Cerebellar cortex (tissue), 1 donor: ENCODE measurements around the gene EFNA5.
"Not testable (repeated sequence)": the region's sequence is repeated elsewhere in the genome, so short reads cannot be mapped to it uniquely, and the experiment has no call there.

Source experiments
- DNase-seq: peaks from one replicate; pipeline ENCODE4 v3.0.0-alpha.2; 2015; ENCODE audit warnings: low spot score

EFNA5 gene

DNA sequence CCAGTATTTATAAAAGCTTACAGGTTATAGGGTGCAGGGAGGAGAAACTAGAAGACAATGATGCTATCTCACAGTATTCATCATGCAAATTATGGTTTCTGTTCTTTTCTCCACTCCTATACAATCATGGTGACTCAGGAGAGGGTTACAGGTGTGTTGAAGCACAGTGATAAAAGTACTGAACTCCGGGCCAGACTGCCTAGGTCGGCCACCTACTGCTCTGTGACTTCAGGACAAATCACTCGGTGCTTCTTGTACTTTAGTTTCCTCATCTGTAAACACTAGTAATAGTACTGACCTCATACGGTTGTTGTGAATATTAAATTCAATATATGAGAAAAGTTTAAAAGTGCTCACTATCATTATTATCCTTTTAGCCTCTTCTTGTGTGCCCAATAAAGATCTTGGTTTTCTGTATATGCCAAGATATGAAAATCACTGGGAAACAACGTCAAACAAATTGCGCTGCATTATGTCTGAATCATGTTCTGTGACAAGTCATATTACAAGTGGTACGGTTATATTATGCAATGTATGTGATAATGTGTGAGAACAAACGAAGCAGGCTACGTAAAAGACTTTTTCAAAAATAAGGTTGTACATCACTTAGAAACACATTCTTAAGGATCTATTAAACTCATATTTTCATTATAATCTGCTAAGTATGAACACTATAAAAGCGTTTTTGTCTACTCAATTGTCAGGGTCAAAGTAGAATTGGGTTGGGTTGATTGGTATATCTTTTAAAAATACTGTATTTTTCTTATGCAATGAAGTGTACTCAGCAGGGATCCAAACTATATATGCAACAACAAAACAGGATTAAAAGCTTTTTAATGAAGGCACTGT is 153.3 kb downstream of the EFNA5 start:
- no peak for DNase-seq

DNA sequence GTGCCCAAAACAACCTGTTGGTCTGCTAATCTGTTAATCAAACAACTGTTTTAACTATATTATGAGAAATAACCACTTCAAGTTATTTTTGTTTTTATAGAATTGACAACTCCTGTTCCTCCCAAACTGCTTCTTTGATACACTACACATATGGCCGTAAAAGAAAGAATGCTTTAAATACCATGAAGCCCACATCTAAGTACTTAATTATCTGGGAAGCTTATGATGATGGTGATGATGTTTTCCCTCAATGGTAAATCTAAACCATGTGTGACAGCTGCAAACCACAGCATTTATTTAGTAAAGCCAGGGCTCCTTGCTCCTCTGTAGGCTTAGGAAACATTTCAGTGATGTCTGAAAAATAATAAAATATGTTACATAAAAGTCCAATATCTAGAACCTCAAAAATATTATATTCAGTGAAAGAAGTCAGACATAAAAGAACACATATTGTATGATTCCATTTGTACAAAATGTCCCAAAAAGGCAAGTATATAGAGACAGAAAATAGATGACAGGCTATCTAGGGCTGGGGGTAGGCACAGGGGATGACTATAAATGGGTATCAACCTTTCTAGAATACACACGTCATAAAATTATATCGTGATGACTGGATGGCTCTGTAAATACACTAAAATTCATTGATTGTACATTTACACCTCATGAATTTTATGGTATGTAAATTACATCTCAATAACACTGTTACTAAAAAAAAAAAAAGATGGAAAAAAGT is 154.1 kb downstream of the EFNA5 start:
- DNase-seq = no peak

DNA sequence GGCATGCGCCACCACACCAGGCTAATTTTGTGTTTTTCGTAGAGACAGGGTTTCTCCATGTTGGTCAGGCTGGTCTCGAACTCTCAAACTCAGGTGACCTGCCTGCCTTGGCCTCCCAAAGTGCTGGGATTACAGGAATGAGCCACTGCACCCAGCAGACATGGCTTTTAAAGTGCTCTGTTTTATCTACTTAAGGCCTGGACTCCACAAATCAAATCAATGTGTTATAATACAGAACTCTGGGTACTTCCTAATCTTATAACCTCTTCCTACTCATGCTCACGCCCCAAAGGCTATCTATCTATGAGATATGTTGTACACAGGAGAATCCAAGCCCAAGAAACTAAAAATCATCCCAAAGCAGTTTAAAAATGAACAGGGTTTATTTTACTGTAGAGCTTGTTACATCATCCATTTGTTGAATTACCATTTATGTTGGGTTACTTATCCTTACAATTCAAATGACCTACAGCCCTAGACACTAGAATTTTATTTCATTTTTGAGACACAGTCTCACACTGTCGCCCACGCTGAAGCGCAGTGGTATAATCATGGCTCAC is 155.1 kb downstream of the EFNA5 start:
- no peak for DNase-seq

DNA sequence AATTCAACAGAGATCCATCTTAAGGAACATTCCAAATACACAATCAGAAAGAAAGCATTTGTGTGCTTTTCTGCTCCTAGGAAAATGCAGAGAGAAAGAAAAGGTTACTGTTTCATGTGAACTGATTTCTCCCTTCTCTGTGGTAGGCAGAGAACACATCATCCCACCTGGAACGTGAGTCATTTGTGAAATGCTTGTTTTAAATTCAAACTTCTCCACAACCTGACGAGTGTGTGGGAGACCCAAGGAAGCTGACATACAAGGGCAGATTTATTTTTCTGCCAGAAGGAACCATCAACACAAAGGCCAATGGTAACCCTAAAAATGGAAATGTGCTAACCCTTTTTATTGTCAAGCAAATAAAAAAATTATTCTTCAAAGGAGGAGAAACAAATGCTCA is 156.4 kb downstream of the EFNA5 start:
- DNase-seq = no peak

DNA sequence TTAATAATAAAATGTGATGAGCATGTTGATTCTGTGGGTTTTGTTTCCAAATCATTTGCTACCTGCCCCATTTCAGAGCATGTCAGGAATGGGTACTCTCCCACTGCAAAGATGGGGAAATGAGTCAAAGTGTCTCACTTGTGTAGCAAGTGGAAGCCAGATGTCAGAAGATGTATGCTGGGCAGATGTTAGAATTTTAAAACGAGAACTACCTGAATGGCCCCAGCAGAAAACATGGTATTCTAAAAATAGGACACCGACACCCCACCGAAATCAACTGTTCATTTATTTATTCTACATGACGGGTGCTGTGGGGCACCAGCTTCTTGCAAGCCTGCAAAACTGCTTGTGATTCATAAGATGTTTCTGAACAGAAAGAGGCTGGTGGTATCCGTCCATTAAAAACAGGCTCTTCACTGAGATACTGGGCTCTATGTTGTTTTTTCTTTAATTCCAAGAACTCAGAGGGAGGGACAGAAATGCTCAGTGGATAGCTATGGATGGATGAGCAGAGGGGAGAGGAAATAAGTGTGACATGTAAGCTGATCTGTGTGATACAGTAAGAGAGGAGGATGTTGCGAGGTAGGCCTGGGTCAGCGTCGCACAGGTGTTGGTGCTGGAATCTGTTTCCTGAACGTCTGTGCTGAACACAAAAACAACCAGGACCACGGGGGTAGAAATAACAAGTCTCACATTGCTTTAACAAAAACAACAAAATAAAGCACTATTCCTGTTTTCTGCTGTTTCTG is 157.2 kb downstream of the EFNA5 start:
- no peak for DNase-seq

DNA sequence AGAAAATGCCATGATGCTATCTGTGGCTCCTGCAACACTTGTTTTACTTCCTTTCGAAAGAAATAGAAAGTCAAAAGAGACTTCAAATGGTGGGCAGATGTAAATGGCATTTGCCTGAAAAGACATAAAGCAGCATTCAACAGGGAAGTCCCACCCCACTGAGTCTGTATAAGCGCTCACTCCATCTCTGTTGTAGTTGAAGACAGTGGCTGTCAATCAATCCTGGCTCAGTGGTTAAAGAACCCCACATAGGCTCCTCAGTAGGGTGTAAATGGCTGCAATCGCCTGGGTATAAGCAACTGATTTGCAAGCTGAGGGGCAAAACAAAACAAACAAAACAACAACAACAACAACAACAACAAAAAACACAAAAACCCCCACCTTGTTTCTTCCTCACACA is 158.7 kb downstream of the EFNA5 start:
- no peak for DNase-seq

DNA sequence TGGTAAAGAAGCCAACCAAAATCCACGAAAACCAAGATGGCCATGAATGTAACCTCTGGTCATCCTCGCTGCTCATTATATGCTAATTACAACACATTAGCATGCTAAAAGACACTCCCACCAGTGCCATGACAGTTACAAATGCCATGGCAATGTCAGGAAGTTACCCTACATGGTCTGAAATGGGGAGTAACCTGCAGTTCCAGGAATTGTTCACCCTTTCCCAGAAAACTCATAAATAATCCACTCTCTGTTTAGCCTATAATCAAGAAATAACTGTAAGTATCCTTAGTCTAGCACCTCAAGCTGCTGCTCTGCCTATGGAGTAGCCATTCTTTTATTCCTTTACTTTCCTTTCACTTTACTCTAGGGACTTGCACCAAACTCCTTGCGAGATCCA is 160.6 kb downstream of the EFNA5 start:
- DNase-seq = no peak

DNA sequence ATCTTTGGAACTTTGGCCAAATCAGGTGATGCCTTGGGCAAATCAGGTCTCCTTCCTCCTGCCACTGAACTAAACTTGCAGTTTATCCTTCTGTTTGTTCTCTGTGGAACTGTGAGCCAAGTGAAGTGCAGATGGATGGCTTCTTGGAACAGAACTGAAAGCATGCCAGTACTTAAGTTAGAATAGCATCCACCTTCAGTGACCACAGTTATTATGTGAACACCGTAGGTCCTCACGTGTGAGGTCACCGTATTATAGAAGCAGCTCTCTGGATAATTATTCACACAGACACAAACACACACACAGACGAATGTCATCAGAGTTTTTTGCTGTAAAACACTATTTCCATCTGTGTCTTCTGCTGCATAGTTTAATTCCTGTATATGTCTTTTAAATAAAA is 162.6 kb downstream of the EFNA5 start:
- no peak for DNase-seq

DNA sequence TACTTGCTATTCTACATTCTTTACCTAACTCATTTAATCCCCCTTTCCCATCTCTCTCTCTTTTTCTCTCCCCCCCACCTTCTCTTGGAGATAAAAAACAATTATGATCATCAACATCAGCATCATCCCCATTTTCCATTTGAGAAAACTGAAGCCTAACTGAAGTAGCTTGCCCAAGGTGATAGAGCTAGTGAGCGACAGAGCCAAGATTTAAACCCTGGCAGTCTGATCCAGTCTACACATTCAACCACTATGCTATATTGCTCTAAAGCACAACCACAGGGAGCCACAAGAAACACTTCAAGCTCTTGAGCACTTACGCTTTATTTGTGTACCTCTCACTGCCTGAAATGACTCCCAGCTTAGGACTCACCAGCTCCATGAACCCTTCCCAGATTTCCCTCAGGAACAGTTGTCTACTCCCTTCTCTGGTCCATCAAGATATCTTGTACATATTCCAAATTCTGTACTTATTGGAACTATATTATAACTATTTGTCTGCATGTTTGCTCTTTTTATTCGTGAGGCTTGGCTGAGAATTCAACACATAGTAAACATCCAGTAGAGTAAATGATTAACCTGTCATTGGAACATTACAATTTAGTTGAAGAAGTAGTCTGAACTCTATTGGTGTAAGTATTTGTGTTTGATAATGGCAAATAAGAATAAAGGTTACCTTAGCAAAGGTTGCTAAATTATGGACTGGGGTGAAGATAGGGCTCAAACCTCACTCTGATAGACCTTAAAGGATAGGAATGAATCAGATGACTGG is 164.8 kb downstream of the EFNA5 start:
- no peak for DNase-seq

DNA sequence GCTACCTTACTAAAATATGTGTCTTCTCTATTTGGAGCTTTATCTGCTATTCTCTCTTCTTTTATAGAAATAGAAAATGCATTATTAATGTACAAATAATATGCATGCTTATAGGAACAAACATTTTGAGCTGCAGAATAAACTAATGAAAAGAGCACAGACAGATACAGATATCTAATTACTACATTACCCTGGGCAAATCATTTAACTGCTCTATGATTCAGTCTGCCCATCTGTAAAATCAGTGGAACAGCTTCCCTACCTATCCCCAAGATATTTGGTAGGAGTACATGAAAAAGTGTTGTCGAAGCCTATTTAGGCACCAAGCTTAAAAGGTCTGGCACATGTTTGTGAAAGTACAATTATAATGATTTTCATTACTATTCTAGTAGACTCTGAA is 166.3 kb downstream of the EFNA5 start:
- DNase-seq = no peak

DNA sequence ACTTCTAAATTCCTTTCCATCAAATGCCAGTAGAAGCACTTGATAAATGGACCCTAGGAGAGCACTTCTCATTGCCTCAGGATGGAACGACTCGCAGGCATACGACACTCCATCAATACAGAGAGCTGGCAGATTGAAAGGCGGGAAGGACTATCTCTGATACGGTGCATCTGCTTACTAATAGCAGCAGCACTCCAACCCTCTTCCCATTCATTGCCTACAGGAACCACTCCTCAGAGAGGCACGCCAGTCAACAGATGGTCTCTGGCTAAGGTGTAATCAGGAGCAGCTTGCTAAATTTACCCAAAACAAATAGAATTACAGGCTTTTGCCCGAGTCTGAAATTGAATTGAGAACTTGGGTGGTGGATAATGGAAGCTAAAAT is 168.1 kb downstream of the EFNA5 start:
- DNase-seq = peak; percentile 76

DNA sequence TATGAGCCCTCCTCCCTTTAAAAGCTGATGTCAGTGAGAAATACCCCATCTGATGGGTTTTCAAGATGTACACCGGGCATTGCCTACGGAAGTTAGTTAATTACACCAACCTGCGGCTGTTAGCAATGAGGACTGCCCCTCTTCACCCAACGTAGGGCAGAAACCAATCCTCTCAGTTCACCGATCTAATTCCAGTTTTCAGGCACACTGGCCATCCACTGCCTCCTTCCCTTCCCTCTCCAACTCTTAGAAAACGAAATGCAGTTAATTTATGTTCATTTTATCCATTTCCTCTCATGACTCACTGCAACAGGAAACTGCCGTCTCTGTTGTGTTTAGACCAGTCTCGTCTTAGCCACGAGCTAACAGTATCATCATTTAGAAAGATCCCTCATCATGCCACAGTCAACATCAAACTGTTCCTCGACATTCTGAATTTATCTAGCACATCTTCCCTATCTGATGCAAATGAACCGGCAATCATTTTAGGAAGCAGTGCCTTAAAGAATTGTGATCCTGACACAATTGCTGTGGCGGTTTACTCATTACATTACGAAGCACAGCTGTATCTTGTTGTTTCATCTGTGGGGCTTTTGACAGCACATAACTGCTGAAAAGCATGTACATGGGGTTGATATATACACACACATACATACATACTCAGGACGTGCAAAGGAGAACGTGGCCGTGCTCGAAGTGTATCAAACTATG is 168.6 kb downstream of the EFNA5 start:
- DNase-seq = no peak

DNA sequence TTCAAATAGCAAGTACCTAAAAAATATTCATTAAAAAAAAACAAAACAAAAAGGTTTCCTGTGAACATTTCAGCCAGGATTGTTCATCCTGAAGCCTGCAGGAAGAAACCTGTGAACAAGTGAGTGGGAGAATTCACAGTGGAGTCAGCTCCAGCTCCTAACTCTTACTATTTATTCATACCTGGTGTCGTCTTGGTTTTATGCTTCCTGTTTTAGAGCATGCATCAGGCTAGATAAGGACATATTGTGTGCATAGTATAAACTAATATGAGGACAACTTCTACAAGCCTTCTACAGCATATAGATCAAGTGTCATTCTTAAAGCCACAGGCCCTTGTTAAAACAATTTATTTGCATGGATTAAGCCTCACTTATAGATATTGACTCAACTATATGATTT is 169.9 kb downstream of the EFNA5 start:
- DNase-seq = no peak

DNA sequence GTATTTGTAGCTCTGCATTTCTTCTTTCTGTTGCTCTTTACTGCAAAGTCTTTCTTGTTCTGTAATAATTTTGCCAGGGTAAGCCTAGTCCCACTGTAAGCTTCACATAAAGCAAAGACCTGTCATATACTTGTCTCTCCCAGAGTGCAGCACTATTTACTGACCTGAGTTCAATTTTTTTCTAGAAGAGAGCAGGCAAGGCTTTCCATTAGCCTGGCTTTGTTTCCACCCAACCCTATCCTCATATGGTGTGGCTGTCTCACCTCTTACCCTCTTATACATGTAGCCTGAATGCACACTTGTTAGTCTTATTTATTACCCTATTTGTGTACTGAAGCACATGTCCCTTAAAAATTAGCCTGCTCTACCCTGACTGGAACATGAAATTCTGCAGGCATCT is 170.4 kb downstream of the EFNA5 start:
- DNase-seq = no peak

DNA sequence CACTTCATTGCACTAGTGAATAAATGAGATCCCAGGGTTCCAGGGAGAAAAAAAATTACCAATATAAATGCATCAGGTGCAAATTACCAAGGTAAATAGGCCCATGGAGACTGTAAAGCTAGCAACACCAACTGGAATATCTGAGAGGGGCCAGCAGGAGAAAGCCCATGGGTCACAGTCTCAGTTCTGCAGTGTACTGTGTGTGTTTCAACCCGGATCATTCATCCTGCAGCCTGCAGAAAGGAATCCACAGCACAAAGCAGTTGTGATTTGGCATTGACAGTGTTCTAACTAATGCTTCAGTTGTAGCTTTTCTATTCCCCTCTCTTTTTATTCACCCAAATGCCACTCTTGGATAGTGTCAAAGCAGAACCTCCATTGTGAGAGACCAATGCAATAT is 171.0 kb downstream of the EFNA5 start:
- DNase-seq = no peak

DNA sequence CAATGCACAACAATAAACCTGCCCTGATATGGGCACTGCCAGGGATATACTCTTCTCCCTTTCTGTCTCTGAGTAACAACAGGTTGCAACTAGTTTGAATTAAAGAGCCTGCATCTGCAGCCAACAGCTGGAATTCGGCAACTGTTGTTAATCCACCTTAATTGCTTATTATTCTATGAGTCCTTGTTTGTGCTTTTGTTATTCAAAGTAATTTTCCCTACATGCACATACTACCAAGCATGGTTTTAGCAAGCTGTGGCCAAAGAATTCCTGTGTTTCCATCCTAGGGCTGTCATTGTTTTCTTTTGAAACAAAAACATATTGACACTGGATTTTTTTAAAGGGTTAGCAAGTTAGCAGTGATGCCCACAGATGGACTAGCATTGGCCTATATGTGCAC is 171.5 kb downstream of the EFNA5 start:
- no peak for DNase-seq

DNA sequence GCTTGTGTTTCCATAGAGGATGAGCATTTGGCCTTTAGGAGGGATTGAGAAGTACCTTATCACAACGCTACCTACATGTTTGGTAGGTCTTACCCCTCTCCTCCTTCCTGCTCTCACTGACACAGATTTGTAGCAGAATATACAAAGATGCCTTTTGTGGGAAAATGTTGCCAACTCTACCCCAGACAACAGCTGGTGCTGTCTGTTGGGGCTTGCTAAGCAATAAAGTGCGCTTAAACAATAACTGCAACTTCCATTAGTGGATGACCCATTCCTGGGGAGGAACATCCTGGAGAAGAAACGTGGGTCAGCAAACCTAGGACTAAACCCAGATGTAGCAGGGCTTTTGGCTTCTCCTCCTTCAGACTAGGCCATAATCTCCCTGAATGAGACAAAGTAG is 174.3 kb downstream of the EFNA5 start:
- no peak for DNase-seq

DNA sequence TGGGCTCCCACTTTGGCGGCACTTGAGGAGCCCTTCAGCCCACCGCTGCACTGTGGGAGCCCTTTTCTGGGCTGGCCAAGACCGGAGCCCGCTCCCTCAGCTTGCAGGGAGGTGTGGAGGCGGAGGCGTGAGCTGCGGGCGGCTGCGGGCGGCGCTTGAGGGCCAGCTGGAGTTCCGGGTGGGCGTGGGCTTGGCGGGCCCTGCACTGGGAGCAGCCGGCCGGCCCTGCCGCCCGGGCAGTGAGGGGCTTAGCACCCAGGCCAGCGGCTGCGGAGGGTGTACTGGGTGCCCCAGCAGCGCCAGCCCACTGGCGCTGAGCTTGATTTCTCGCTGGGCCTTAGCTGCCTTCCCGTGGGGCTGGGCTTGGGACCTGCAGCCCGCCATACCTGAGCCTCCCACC is 176.6 kb downstream of the EFNA5 start:
- DNase-seq = not testable (repeated sequence)

DNA sequence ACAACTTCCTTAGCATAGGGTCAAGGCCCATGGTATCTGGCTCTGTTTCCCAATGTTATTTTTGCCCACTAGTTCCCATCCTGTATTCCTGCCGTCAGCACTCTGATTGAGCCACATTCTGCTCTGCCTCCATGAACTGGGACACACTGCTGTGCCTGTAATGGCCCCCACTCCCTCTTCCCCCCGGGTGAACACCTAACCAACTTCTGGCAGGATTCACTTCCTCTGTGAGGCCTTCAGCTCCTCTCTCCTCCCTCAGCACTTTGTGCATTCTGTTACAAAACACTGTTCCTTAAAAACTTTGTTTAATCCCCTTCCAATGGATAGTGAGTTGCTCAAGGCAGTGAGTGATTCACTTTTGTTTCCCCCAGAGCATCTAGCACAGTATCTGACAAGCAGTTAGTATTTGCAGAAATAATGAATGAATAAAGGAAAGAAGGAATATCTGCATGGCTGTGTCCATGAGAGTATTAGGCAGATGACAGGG is 183.6 kb downstream of the EFNA5 start:
- DNase-seq = no peak

DNA sequence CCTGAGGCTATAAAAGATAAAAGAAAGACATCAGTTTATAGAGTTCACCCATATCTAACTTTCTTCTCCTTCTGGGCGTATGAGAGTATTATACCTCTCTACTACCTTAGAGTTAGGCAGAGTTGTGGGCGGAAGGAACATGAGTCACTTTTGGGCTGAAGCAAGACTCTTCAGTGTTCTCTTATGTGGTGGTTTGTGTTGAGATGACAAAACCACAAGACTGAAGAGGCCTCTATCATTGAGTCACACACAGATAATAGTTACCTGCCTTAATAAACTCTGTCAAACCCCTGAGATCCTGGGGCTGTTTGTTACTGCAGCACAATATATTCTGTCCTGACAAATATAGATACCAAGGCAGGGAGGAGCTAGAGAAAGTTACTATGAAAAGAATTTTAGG is 184.2 kb downstream of the EFNA5 start:
- DNase-seq = no peak

DNA sequence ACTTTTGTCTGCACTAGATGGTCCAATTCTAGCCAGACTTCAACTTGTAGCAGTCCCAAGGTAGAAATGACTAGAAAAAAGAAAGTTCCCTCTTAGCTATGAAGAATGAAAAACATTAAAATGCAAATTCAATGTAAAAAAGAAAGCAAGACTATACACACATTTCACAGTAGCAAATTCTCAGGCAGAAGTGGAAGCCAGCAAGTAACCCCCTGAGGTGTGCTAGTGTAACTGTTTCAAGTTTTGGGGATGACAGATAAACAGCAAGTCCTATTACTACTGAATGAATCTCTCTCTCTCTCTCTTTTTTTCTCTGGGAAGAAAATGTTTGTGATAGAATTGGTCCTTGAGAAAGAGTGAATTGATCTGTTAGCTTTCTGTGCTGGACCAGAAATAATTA is 185.6 kb downstream of the EFNA5 start:
- no peak for DNase-seq
